HepG2 (cell line): ENCODE results near the gene PARN. TPM values are rescaled to one million over a fixed set of nuclear protein-coding genes. Genes with fewer than 3 reads are reported as not detected.

ENCODE experiments used
- ARNT2 ChIP-seq: sonication (generic); formaldehyde crosslinking; IDR thresholded peaks from 2 replicates; pipeline ENCODE4 v1.8.0; 2022; ENCODE audit warnings: mild to moderate bottlenecking, low read depth, missing genetic modification reagents, moderate library complexity
- ATF6 ChIP-seq: sonication (generic); formaldehyde crosslinking; conservative IDR thresholded peaks from 2 replicates; pipeline ENCODE4 v1.4.0; 2020; ENCODE audit warnings: missing genetic modification reagents
- BORCS8-MEF2B ChIP-seq: sonication (generic); formaldehyde crosslinking; IDR thresholded peaks from 2 replicates; pipeline ENCODE4 v1.8.0; 2022; ENCODE audit warnings: mild to moderate bottlenecking, missing genetic modification reagents
- CCAR2 ChIP-seq: fragments of 200-400 bp; formaldehyde crosslinking; optimal IDR thresholded peaks from 2 replicates; pipeline ENCODE3; 2018; ENCODE audit warnings: low read depth, mild to moderate bottlenecking, low read length, moderate library complexity
- FOXP4 ChIP-seq: sonication (generic); formaldehyde crosslinking; IDR thresholded peaks from 2 replicates; pipeline ENCODE4 v1.4.0; 2020; ENCODE audit warnings: missing genetic modification reagents
- HNRNPUL1 ChIP-seq: fragments of 200-400 bp; formaldehyde crosslinking; IDR thresholded peaks from 2 replicates; pipeline ENCODE4 v1.6.1; 2017; ENCODE audit warnings: low read depth, mild to moderate bottlenecking, low read length, moderate library complexity
- KLF6 ChIP-seq: IDR thresholded peaks from 2 replicates; pipeline ENCODE4 v1.8.0; 2016; ENCODE audit warnings: missing biosample characterization, missing genetic modification reagents
- NKX3-1 ChIP-seq: sonication (generic); formaldehyde crosslinking; IDR thresholded peaks from 2 replicates; pipeline ENCODE4 v1.5.0; 2020; ENCODE audit warnings: missing genetic modification reagents
- NPAS2 ChIP-seq: sonication (generic); formaldehyde crosslinking; IDR thresholded peaks from 2 replicates; pipeline ENCODE4 v1.8.0; 2022; ENCODE audit warnings: mild to moderate bottlenecking, missing genetic modification reagents, borderline replicate concordance
- PAWR ChIP-seq: sonication (generic); formaldehyde crosslinking; IDR thresholded peaks from 2 replicates; pipeline ENCODE4 v1.4.0; 2020; ENCODE audit warnings: missing genetic modification reagents, mild to moderate bottlenecking, borderline replicate concordance
- PAX8 ChIP-seq: sonication (generic); formaldehyde crosslinking; IDR thresholded peaks from 2 replicates; pipeline ENCODE4 v1.8.0; 2022; ENCODE audit warnings: mild to moderate bottlenecking, missing genetic modification reagents, borderline replicate concordance
- SETDB1 ChIP-seq: sonication (generic); formaldehyde crosslinking; IDR thresholded peaks from 2 replicates; pipeline ENCODE4 v1.5.1; 2020; ENCODE audit warnings: missing genetic modification reagents, mild to moderate bottlenecking, borderline replicate concordance
- STAT6 ChIP-seq: sonication (generic); formaldehyde crosslinking; IDR thresholded peaks from 2 replicates; pipeline ENCODE4 v1.4.0; 2020; ENCODE audit warnings: missing genetic modification reagents, mild to moderate bottlenecking, borderline replicate concordance
- TCF7L2 ChIP-seq: IDR thresholded peaks from 2 replicates; pipeline ENCODE4 v1.6.1; 2011; ENCODE audit warnings: mild to moderate bottlenecking, low read depth, low read length, moderate library complexity
- THYN1 ChIP-seq: sonication (generic); formaldehyde crosslinking; IDR thresholded peaks from 2 replicates; pipeline ENCODE4 v1.8.1; 2023; ENCODE audit warnings: low read depth, mild to moderate bottlenecking, moderate library complexity, missing genetic modification reagents, borderline replicate concordance
- ZIK1 ChIP-seq: sonication (generic); formaldehyde crosslinking; IDR thresholded peaks from 2 replicates; pipeline ENCODE4 v1.5.0; 2020; ENCODE audit warnings: mild to moderate bottlenecking, low read depth, missing genetic modification reagents, borderline replicate concordance
- ZMYM4 ChIP-seq: sonication (generic); formaldehyde crosslinking; IDR thresholded peaks from 2 replicates; pipeline ENCODE4 v1.8.1; 2023; ENCODE audit warnings: mild to moderate bottlenecking, missing genetic modification reagents
- ZNF232 ChIP-seq: sonication (generic); formaldehyde crosslinking; IDR thresholded peaks from 2 replicates; pipeline ENCODE4 v1.4.0; 2020; ENCODE audit warnings: missing genetic modification reagents, borderline replicate concordance
- ZNF326 ChIP-seq: sonication (generic); formaldehyde crosslinking; IDR thresholded peaks from 2 replicates; pipeline ENCODE4 v1.4.0; 2020; ENCODE audit warnings: missing genetic modification reagents, borderline replicate concordance
- ZNF331 ChIP-seq: sonication (generic); formaldehyde crosslinking; IDR thresholded peaks from 2 replicates; pipeline ENCODE4 v1.4.0; 2020; ENCODE audit warnings: missing genetic modification reagents
- ZNF33A ChIP-seq: sonication (generic); formaldehyde crosslinking; IDR thresholded peaks from 2 replicates; pipeline ENCODE4 v1.5.1; 2020; ENCODE audit warnings: missing genetic modification reagents, mild to moderate bottlenecking, moderate library complexity, borderline replicate concordance
- ZNF552 ChIP-seq: sonication (generic); formaldehyde crosslinking; IDR thresholded peaks from 2 replicates; pipeline ENCODE4 v1.9.0; 2022; ENCODE audit warnings: missing genetic modification reagents, mild to moderate bottlenecking, borderline replicate concordance
- ZNF720 ChIP-seq: sonication (generic); formaldehyde crosslinking; IDR thresholded peaks from 2 replicates; pipeline ENCODE4 v1.4.0; 2020; ENCODE audit warnings: missing genetic modification reagents
- polyA plus RNA-seq, 8 experiments: library from polyadenylated mRNA; depleted of rRNA in 3 of 8; stranded (reverse) in 7 of 8; unstranded in 1 of 8; fragments of >200 nt; fragmentation: Illumina TruSeq in 4 of 8; extraction: Trizol in 4 of 8; gene quantifications; 2 replicates each; pipeline versions ENCODE4 v1.2.1 to v1.2.3, GENCODE V29; 2011 to 2016; ENCODE audit warnings: low read depth in 4 of 8, missing spikeins in 1 of 8, mixed read lengths in 1 of 8; ENCODE audit not compliant: insufficient read depth in 1 of 8
- total RNA-seq, 5 experiments: library from RNA; depleted of rRNA; stranded (reverse); fragments of >200 nt; fragmentation: Illumina TruSeq; extraction: Trizol; gene quantifications; 2 replicates each; pipeline ENCODE4 v1.2.3, GENCODE V29; 2016; ENCODE audit warnings: low read depth in 1 of 5

PARN gene
- total and polyA plus RNA-seq, 2 of the 13 experiments (the other 11 are each of a cell fraction or from before 2014, with no cell fraction given), result 13.3 to 47.6 TPM

GRCh38 chr16:14497245-14498082 lies 132.6 kb downstream of the PARN start (continued):
- TF ChIP-seq ZIK1 (CRISPR knock-in tag) (no peak), ATF6 (CRISPR knock-in tag) (no peak), THYN1 (no peak), NPAS2 (CRISPR knock-in tag) (no peak), KLF6 (no peak), ZNF552 (no peak), STAT6 (peak; percentile 82), ZNF326 (no peak), ZNF331 (CRISPR knock-in tag) (no peak), CCAR2 (no peak), PAWR (CRISPR knock-in tag) (no peak), HNRNPUL1 (no peak), ARNT2 (peak; percentile 38; the same call in 1 of the 2 replicates), NKX3-1 (CRISPR knock-in tag) (0 out of 2 replicates have a peak, but pooled peaks have one; percentile 43), SETDB1 (no peak), FOXP4 (CRISPR knock-in tag) (peak; percentile 88), ZNF232 (CRISPR knock-in tag) (no peak), ZNF33A (CRISPR knock-in tag) (no peak), TCF7L2 (peak; percentile 58; the same call in 1 of the 2 replicates), ZMYM4 (CRISPR knock-in tag) (peak; percentile 73), BORCS8-MEF2B (no peak; the same call in 1 of the 2 replicates), PAX8 (CRISPR knock-in tag) (no peak), ZNF720 (no peak)
